ENCODE results near the gene HPS4.

GRCh38 chr22:26470807-26471206 is 12.8 kb downstream of the HPS4 start:
- TF ChIP-seq CTCF (IDR thresholded peaks at IDR 0.05) (no peak), ZFX (IDR thresholded peaks at IDR 0.05; ENCODE audit: borderline replicate concordance) (no peak)
